Endodermal cell (in vitro differentiated cells): ENCODE measurements around the gene FGF14. TPM values are rescaled to one million over a fixed set of nuclear protein-coding genes. Genes with fewer than 3 reads are reported as not detected.

Experiments used
- DNase-seq: peaks from one replicate; pipeline ENCODE4 v3.0.0-alpha.2; 2017
- H3K27ac ChIP-seq: 2 replicates; pipeline ENCODE4 v1.5.1; 2013; ENCODE audit warnings: mild to moderate bottlenecking, low read depth, low read length, moderate library complexity
- H3K27me3 ChIP-seq: 2 replicates; pipeline ENCODE4 v1.6.1; 2013; ENCODE audit warnings: mild to moderate bottlenecking, low read length, moderate library complexity; ENCODE audit not compliant: insufficient read depth, control insufficient read depth, poor library complexity, severe bottlenecking
- H3K36me3 ChIP-seq: 2 replicates; pipeline ENCODE4 v1.7.0; 2013; ENCODE audit warnings: mild to moderate bottlenecking, low read length, moderate library complexity; ENCODE audit not compliant: control insufficient read depth, insufficient read depth
- H3K4me1 ChIP-seq: one replicate; pipeline ENCODE4 v1.7.0; 2013; ENCODE audit warnings: low read length; ENCODE audit not compliant: control insufficient read depth, insufficient read depth
- H3K4me3 ChIP-seq: 2 replicates; pipeline ENCODE4 v1.5.1; 2013; ENCODE audit warnings: mild to moderate bottlenecking, low read length, moderate library complexity
- H3K9ac ChIP-seq: 2 replicates; pipeline ENCODE4 v1.6.1; 2013; ENCODE audit warnings: mild to moderate bottlenecking, low read length, moderate library complexity; ENCODE audit not compliant: poor library complexity, severe bottlenecking; ENCODE audit errors: extremely low read depth
- H3K9me3 ChIP-seq: 2 replicates; pipeline ENCODE4 v1.6.1; 2013; ENCODE audit warnings: mild to moderate bottlenecking, low read length, moderate library complexity; ENCODE audit not compliant: control insufficient read depth
- H3K27ac Mint-ChIP-seq: 2 replicates; pipeline ENCODE4 v1.8.0; 2020; ENCODE audit warnings: mixed read lengths
- H3K27me3 Mint-ChIP-seq: 2 replicates; pipeline ENCODE4 v1.8.0; 2021; ENCODE audit warnings: mild to moderate bottlenecking, mixed read lengths; ENCODE audit not compliant: insufficient read depth
- H3K36me3 Mint-ChIP-seq: 2 replicates; pipeline ENCODE4 v1.8.0; 2020; ENCODE audit warnings: low read depth, mixed read lengths
- H3K4me1 Mint-ChIP-seq: 2 replicates; pipeline ENCODE4 v1.8.0; 2020; ENCODE audit warnings: mixed read lengths
- H3K4me3 Mint-ChIP-seq: 2 replicates; pipeline ENCODE4 v1.8.0; 2020; ENCODE audit warnings: mild to moderate bottlenecking, moderate library complexity, mixed read lengths
- H3K9me3 Mint-ChIP-seq: 2 replicates; pipeline ENCODE4 v1.8.0; 2020; ENCODE audit warnings: mild to moderate bottlenecking, mixed read lengths
- WGBS, 2 experiments: methylation state at CpG; one replicate each; pipeline versions ENCODE4 v1.1.5 to v1.1.7; 2013; ENCODE audit warnings: missing lambda C conversion rate in 2 of 2, mixed read lengths in 1 of 2; ENCODE audit not compliant: insufficient coverage in 1 of 2, insufficient read length in 1 of 2; 5-methylcytosine and 5-hydroxymethylcytosine counted together
- total RNA-seq, 2 donors: library from RNA; stranded (reverse); fragmentation: NEBNext Ultra II Directional in 1 of 2; extraction: Animal tissue kit (Norgen Biotek cat#: 25700) in 1 of 2; gene quantifications; 2 replicates in 1 of 2; 3 replicates in 1 of 2; pipeline ENCODE4 v1.2.1, GENCODE V29; 2021
- TF ChIP-seq, protein P1 (sequence below): fragments of 200-600 bp; sonication (generic); conservative IDR thresholded peaks from 2 replicates; pipeline ENCODE4 v1.5.0; 2021; ENCODE audit warnings: antibody characterized with exemption, mild to moderate bottlenecking

The FGF14 gene
- total RNA-seq, 2 donors from 2014 or later = 0.15 to 0.26 TPM

DNA sequence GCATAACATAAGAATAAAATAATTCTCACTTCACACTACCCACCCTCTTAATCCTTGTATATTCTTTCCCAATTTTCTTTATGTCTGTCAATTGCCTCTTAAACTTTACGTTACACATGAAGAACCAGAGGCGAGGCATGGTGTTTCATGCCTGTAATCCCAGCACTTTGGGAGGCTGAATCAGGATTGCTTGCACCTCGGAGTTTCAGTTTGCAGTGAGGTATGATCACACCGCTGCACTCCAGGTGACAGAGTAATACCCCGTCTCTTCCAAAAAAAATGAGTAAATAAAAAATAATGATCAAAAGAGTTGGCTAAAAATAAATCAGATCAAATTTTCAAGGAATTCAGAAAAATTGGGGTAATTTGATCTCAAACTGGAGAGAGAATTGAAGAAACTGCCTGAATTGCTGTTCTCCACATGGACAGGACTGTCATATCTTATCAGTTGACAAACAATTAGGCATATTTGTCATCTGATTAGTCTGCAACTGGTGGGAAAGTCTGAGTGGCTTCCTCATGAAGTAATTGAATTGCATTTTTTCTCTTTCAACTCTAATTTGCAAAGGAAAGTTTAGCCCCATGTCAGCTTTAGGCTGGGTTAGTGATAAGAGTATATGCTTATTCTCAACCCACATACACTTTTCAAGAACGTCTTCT lies 646.5 kb downstream of the FGF14 start:
- H3K9me3 Mint-ChIP-seq = no peaks in the 10 kb centered on the region
- no peak overlapping the region for H3K4me3 Mint-ChIP-seq
- H3K4me1 Mint-ChIP-seq = peaks cover 16% of the 10 kb centered on the region
- no peaks in the 10 kb centered on the region for H3K36me3 ChIP-seq
- H3K27ac Mint-ChIP-seq = no peak overlapping the region
- H3K36me3 Mint-ChIP-seq = no peaks in the 10 kb centered on the region
- H3K9me3 ChIP-seq = no peaks in the 10 kb centered on the region
- H3K4me3 ChIP-seq = no peak overlapping the region
- H3K4me1 ChIP-seq = peaks cover 10% of the 10 kb centered on the region
- H3K27me3 Mint-ChIP-seq = peaks cover 34% of the 10 kb centered on the region
- peaks cover 29% of the 10 kb centered on the region for H3K27me3 ChIP-seq
- H3K27ac ChIP-seq = no peak overlapping the region
- no peak for DNase-seq
- TF ChIP-seq, protein P1, sequence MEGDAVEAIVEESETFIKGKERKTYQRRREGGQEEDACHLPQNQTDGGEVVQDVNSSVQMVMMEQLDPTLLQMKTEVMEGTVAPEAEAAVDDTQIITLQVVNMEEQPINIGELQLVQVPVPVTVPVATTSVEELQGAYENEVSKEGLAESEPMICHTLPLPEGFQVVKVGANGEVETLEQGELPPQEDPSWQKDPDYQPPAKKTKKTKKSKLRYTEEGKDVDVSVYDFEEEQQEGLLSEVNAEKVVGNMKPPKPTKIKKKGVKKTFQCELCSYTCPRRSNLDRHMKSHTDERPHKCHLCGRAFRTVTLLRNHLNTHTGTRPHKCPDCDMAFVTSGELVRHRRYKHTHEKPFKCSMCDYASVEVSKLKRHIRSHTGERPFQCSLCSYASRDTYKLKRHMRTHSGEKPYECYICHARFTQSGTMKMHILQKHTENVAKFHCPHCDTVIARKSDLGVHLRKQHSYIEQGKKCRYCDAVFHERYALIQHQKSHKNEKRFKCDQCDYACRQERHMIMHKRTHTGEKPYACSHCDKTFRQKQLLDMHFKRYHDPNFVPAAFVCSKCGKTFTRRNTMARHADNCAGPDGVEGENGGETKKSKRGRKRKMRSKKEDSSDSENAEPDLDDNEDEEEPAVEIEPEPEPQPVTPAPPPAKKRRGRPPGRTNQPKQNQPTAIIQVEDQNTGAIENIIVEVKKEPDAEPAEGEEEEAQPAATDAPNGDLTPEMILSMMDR = no peak
- WGBS, 2 experiments = 80 to 85% methylated on average over 4 to 5 of the region's 6 CpGs
- no peak overlapping the region for H3K9ac ChIP-seq

DNA sequence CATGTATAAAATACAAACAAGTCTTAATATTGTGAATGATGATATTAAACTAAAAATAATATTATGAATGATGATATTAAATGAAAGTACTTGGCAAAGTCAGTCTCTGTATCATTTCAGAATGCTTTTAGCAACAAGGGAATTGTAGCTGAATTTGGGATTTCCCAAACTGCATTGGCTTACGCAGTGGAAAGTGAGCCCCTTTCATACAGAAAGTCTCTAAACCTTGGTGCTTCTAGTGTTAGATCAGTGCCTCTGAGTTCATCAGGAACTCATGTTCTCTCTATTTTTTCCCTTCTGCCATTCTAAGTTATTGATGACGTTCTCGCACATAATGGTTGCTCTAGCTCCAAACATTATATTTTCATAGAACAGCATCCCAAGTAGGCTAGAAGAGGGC lies 649.4 kb downstream of the FGF14 start:
- H3K4me3 Mint-ChIP-seq = no peak overlapping the region
- H3K4me3 ChIP-seq = no peak overlapping the region
- H3K4me1 ChIP-seq = peaks cover 10% of the 10 kb centered on the region
- peaks cover 16% of the 10 kb centered on the region for H3K4me1 Mint-ChIP-seq
- no peaks in the 10 kb centered on the region for H3K36me3 Mint-ChIP-seq
- H3K27ac Mint-ChIP-seq = no peak overlapping the region
- H3K36me3 ChIP-seq = no peaks in the 10 kb centered on the region
- no peak overlapping the region for H3K27ac ChIP-seq
- WGBS, 2 experiments = 93 to 100% methylated on average over 1 to 3 of the region's 3 CpGs
- peaks cover 6% of the 10 kb centered on the region for H3K27me3 Mint-ChIP-seq
- TF ChIP-seq, protein P1 = no peak
- DNase-seq = no peak
- no peaks in the 10 kb centered on the region for H3K27me3 ChIP-seq
- H3K9ac ChIP-seq = no peak overlapping the region
- no peaks in the 10 kb centered on the region for H3K9me3 ChIP-seq
- H3K9me3 Mint-ChIP-seq = no peaks in the 10 kb centered on the region

DNA sequence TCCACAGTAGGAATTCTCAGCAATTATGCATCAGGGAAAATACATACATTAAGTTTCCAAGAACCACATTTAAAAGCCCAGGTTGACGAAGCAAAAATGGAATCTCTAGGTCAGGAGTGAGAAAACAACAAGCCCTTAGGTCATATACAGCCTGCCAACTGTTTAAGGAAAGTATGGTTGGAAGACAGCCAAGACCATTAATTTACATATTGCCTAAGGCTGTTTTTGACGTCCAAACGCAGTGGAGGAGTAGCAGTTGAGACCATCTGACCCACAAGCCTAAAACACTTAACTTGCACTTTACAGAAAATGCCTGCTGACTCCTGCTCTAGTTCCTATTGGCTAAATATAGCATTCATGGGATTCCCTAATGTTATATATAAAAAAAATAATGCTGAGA lies 650.4 kb downstream of the FGF14 start:
- H3K36me3 ChIP-seq = no peaks in the 10 kb centered on the region
- no peak for DNase-seq
- peaks cover 14% of the 10 kb centered on the region for H3K4me1 Mint-ChIP-seq
- H3K9ac ChIP-seq = no peak overlapping the region
- H3K27ac ChIP-seq = no peak overlapping the region
- WGBS, 2 experiments = 48 to 50% methylated on average over 2 to 3 of the region's 3 CpGs
- peaks cover 10% of the 10 kb centered on the region for H3K4me1 ChIP-seq
- H3K9me3 Mint-ChIP-seq = no peaks in the 10 kb centered on the region
- no peaks in the 10 kb centered on the region for H3K9me3 ChIP-seq
- no peak overlapping the region for H3K4me3 ChIP-seq
- H3K36me3 Mint-ChIP-seq = no peaks in the 10 kb centered on the region
- no peak overlapping the region for H3K4me3 Mint-ChIP-seq
- H3K27me3 ChIP-seq = no peaks in the 10 kb centered on the region
- TF ChIP-seq, protein P1 = no peak
- H3K27me3 Mint-ChIP-seq = peaks cover 6% of the 10 kb centered on the region
- H3K27ac Mint-ChIP-seq = no peak overlapping the region
